Muscle of leg (tissue), 11 donors: ENCODE results near the gene KIF16B. TPM values are rescaled to one million over a fixed set of nuclear protein-coding genes. Genes with fewer than 3 reads are reported as not detected.

Experiments
- DNase-seq: peaks from one replicate; pipeline ENCODE4 v3.0.0; 2013
- H3K27ac ChIP-seq: one replicate; pipeline ENCODE4 v1.5.1; 2013; ENCODE audit warnings: mild to moderate bottlenecking, low read length, control low read depth
- H3K27me3 ChIP-seq: one replicate; pipeline ENCODE4 v1.6.1; 2013; ENCODE audit warnings: low read length; ENCODE audit not compliant: control insufficient read depth, insufficient read depth
- H3K36me3 ChIP-seq: one replicate; pipeline ENCODE4 v1.6.1; 2013; ENCODE audit warnings: low read length; ENCODE audit not compliant: control insufficient read depth, insufficient read depth
- H3K4me1 ChIP-seq: one replicate; pipeline ENCODE4 v1.6.1; 2013; ENCODE audit warnings: low read length; ENCODE audit not compliant: control insufficient read depth, insufficient read depth
- H3K4me3 ChIP-seq: one replicate; pipeline ENCODE4 v1.5.1; 2013; ENCODE audit warnings: low read length, control low read depth
- H3K9me3 ChIP-seq: replicated peaks from 2 replicates; pipeline ENCODE4 v1.6.1; 2013; ENCODE audit warnings: low read depth, low read length; ENCODE audit not compliant: control insufficient read depth
- WGBS: methylation state at CpG from one replicate; pipeline ENCODE4 v1.1.5; 2013; ENCODE audit warnings: missing lambda C conversion rate; ENCODE audit not compliant: insufficient coverage; 5-methylcytosine and 5-hydroxymethylcytosine counted together
- polyA plus RNA-seq, 8 donors: library from polyadenylated mRNA; unstranded; fragments of 120-200 nt; gene quantifications; one replicate each; pipeline versions ENCODE4 v1.2.1 to v1.2.3, GENCODE V29; 2013; ENCODE audit warnings: inconsistent platforms in 1 of 8, low replicate concordance in 1 of 8; ENCODE audit not compliant: insufficient read length in 8 of 8, insufficient read depth in 1 of 8
- total RNA-seq: library from RNA; stranded (reverse); fragments of 120-200 nt; gene quantifications from one replicate; pipeline ENCODE4 v1.2.4, GENCODE V29; 2013

KIF16B gene
- total and polyA plus RNA-seq, 9 donors, result 17.2 to 30.3 (median 24.7) TPM

DNA sequence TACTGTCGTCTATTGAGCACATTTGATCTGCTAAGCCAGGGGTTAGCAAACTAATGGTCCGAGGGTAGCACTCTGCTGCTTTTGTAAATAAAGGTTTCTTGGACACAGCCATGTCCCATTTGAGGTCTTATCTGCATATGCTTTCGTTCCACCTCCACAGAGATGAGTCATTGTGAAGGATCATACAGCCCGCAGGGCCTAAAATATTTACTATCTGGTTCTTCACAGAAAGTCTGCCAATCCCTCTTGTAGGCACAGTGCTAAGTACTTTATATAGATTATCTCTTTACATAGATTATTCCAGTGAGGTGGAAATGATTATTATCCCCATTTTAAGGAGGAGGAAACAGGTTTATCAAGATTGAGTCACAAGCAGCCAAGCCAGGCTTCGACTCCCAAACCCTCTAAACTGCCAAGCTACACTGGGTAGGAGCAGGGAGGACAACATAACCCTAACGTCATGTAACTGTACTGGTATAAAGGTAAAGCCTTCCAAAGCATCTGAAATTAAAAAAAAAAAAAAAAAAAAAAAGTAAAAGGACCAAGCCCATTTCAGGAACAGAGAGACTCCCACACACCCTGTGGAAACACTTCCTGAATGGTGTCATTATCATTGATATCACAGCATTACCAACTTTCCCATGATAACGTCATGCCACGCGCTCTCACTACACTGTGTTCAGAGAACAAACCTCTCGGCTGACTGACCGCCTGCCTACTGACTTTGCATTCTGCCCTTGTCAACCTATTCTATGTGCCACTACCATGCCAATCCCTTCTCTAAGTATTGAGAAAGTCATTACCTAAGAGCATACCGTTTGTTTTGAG is 101.0 kb downstream of the KIF16B start:
- Histone ChIP-seq H3K9me3 (no peaks in the 10 kb centered on the region), H3K4me1 (peaks cover 11% of the 10 kb centered on the region), H3K27ac (no peak overlapping the region), H3K27me3 (no peaks in the 10 kb centered on the region), H3K36me3 (no peaks in the 10 kb centered on the region), H3K4me3 (no peak overlapping the region)
- DNase-seq, result no peak
- WGBS, result 91% methylated on average over 7 of the region's 12 CpGs

DNA sequence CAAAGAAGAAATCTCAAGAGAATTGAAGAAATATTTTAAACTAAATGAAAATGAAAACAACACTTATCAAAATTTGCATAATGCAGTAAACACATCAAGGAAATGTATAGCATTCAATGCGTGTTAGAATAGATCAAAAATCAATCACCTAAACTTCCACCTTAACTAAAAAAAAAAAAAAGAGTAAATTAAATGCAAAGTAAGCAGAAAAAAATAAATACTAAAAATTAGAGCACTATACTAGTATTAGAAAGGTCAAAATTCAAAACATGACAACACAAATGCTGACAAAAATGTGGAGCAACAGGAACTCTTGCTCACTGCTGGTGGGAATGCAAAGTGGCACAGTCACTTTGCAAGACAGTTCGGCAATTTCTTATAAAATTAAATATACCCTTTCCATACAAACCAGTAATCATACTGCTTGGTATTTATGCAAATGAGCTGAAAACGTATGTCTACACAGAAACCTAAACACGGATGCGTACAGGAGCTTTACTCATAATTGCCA is 103.8 kb downstream of the KIF16B start:
- Histone ChIP-seq H3K36me3 (no peaks in the 10 kb centered on the region), H3K9me3 (no peaks in the 10 kb centered on the region), H3K27ac (no peak overlapping the region), H3K4me1 (peaks cover 6% of the 10 kb centered on the region), H3K27me3 (no peaks in the 10 kb centered on the region), H3K4me3 (no peak overlapping the region)
- WGBS, result 100% methylated on average over 1 of the region's 5 CpGs
- DNase-seq, result no peak

DNA sequence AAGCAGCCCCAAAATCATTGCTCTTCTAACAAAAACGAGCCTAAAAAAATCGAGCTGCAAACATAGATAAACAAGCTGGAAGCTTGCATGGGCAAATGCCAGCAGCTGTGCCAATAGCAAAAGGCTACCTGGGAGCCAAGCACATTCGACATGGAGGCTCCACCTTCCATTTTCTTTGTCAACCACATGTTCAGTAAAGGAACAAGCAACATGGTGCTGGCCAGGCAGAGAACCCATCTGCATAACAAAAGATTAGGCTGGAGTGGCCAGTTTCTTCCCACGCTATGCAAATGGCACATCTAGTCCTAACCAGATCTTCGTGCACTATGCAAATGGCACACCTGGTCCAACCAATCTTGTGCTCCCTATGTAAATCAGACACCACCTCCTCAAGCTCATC is 110.5 kb downstream of the KIF16B start:
- 95% methylated on average over 5 of the region's 5 CpGs for WGBS
- H3K27ac ChIP-seq, result no peak overlapping the region
- H3K36me3 ChIP-seq, result no peaks in the 10 kb centered on the region
- peaks cover 7% of the 10 kb centered on the region for H3K4me1 ChIP-seq
- H3K4me3 ChIP-seq, result no peak overlapping the region
- H3K9me3 ChIP-seq, result no peaks in the 10 kb centered on the region
- no peaks in the 10 kb centered on the region for H3K27me3 ChIP-seq
- DNase-seq, result no peak

DNA sequence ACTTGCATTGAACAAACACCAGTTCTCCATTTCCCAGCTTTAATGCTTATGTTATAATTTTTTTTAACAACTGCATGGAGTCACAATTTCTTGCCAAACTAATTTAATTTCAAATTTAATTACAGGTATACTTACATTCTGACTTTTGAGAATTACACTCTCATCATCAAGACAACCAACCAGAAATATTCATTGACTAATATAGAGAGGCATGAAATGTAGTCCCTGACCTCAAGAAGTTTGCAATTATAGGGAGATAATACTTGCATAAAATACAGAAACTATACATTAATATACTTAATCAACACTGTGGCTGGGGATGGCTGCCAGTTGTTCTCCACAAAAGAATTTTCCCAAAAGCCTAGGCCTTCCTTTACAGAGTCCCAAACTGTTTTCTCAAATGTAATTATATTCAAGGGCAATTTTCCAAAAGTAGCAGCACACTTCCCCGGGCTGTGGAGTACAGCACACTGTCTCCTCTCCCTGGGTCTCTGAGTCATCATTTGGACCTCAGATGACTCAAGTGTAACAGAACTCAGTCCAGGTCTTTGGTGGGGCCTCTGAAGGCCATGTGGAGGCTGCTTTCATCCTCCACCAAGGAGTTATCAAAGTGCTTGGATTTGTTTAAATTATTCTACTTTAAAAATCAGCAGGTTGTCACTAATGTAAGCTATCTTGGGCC is 114.1 kb downstream of the KIF16B start:
- peak; percentile 89 for DNase-seq
- no peaks in the 10 kb centered on the region for H3K36me3 ChIP-seq
- no peaks in the 10 kb centered on the region for H3K9me3 ChIP-seq
- H3K4me1 ChIP-seq, result peaks cover 11% of the 10 kb centered on the region
- 20% methylated on average over 1 of the region's 1 CpG for WGBS
- no peaks in the 10 kb centered on the region for H3K27me3 ChIP-seq
- H3K4me3 ChIP-seq, result no peak overlapping the region
- H3K27ac ChIP-seq, result no peak overlapping the region

DNA sequence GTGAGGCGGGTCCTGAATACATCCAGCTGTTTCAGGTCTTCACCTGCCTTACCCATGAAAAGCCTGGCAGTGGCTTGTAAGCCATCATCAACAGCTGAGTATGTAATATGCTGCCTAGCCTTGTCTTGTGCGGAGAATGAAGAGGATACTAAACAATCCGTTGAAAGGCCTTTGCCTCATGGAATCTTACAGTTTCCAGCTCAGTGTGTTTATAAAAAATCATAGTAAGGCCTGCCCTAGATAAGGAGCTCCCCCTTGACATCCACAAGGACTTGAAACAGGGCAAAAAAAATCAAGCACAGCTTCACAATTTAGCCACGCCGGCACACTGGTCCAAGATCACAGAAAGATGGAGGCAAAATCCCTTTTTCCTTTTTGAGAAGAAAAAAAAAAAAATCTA is 115.7 kb downstream of the KIF16B start:
- Histone ChIP-seq H3K27ac (no peak overlapping the region), H3K27me3 (no peaks in the 10 kb centered on the region), H3K36me3 (no peaks in the 10 kb centered on the region), H3K9me3 (no peaks in the 10 kb centered on the region), H3K4me3 (no peak overlapping the region), H3K4me1 (peaks cover 11% of the 10 kb centered on the region)
- WGBS, result 90% methylated on average over 2 of the region's 5 CpGs
- no peak for DNase-seq

DNA sequence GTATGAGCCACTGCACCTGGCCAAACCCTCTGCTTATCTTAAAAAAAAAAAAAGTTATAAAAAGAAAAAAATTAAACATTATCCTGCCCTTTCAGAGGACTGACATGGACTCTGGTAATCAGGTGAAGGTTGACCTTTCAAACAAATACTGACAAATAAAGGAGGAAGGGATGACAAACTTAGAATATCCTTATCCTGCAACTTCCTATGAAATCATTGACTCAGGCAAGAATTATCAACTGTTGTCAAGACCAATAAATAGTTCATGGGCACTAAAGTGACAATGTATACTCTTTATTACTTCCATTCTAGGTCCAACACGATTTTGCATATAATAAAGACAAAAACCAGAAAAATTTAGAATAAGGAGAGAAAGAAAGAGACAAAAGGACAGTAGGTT is 117.9 kb downstream of the KIF16B start:
- peaks cover 17% of the 10 kb centered on the region for H3K4me1 ChIP-seq
- no peak overlapping the region for H3K27ac ChIP-seq
- H3K9me3 ChIP-seq, result no peaks in the 10 kb centered on the region
- no peaks in the 10 kb centered on the region for H3K27me3 ChIP-seq
- no peak for DNase-seq
- no CpG with 5 or more reads among the region's 1 CpG for WGBS
- H3K4me3 ChIP-seq, result no peak overlapping the region
- H3K36me3 ChIP-seq, result no peaks in the 10 kb centered on the region

DNA sequence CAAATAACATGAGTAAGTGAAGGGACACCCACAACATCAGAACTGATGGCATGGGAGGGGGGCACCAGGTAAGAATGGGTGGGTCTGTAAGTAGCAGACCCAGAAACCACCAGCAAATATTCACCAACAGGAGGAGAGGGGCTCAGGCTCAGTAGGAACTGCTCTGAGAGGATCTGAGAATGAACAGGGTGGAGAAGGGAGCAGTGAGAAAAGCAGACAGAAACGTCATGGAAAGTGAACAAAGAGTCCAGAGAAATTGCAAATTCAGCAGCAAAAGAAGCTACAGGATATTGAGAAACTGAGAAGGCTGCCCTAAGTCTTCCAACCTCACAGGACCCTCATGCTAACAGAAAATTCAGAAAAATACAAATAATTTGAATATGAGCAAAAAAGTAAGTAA is 121.3 kb downstream of the KIF16B start:
- no peaks in the 10 kb centered on the region for H3K9me3 ChIP-seq
- peaks cover 6% of the 10 kb centered on the region for H3K4me1 ChIP-seq
- H3K4me3 ChIP-seq, result no peak overlapping the region
- 0% methylated on average over 1 of the region's 1 CpG for WGBS
- H3K36me3 ChIP-seq, result no peaks in the 10 kb centered on the region
- H3K27me3 ChIP-seq, result no peaks in the 10 kb centered on the region
- no peak overlapping the region for H3K27ac ChIP-seq
- DNase-seq, result peak; percentile 82

DNA sequence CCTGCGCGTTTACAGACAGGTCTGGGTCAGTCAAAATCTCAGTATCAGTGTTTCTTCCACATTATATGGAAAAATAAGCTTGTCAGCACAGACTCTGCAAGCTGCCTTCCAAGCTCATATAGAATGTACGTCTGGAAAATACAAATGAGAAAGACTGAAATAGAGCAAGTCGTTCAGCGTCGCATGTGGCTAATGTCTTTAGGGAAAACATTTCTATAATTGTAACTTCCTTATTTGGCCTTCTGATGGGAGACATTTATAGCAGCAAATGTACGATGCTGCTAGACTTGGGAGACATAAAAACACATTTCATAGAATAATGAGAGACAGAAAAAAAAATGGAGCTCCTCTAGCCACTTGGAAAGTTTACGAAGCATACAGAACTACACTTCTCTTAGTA is 122.2 kb downstream of the KIF16B start:
- no peaks in the 10 kb centered on the region for H3K36me3 ChIP-seq
- H3K27me3 ChIP-seq, result no peaks in the 10 kb centered on the region
- peak; percentile 67 for DNase-seq
- peaks cover 6% of the 10 kb centered on the region for H3K4me1 ChIP-seq
- H3K27ac ChIP-seq, result peak overlapping the region; percentile 22
- no peaks in the 10 kb centered on the region for H3K9me3 ChIP-seq
- H3K4me3 ChIP-seq, result no peak overlapping the region
- no CpG with 5 or more reads among the region's 8 CpGs for WGBS

DNA sequence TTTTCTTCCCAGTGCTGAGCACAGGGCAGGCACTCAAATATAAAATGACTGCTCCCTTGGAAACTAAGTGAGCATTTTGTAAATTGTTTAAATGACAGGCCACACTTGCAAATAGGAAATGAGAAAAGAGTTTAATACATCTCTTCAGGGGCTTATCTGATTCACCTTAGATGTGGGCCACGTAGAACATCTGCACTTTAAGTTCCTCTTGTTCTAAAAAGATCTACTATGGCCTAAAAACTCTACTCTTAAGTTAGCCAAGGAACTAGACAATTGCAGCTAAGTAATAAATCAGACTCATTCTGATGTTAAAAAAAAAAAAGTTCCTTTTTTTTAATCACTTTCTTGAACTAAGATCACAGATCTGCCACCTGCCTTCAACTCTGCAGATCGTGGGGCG is 126.3 kb downstream of the KIF16B start:
- no peak for DNase-seq
- whole genome bisulfite sequencing, result 60% methylated on average over 1 of the region's 3 CpGs
- Histone ChIP-seq H3K4me1 (peaks cover 15% of the 10 kb centered on the region), H3K4me3 (no peak overlapping the region), H3K9me3 (no peaks in the 10 kb centered on the region), H3K27me3 (no peaks in the 10 kb centered on the region), H3K27ac (no peak overlapping the region), H3K36me3 (no peaks in the 10 kb centered on the region)

DNA sequence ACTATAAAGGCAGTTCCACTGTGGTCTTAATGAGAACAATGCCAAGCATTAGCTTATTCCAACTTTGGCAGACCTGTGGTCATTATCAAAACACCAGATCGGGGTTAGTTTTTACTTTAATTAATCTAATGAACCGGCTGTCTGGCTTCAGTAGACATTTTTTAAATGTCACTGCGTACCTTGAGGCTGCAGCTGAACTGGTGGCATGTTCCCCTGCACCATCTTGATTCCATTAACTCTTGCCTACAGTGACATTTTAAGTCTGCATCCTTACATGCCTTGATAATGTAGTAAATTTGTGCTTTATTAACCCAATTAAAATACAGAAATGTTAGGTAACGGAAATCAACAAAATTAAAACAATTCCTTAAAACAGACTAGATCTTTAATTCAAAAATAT is 127.0 kb downstream of the KIF16B start:
- 100% methylated on average over 1 of the region's 4 CpGs for WGBS
- Histone ChIP-seq H3K4me3 (no peak overlapping the region), H3K36me3 (no peaks in the 10 kb centered on the region), H3K27ac (no peak overlapping the region), H3K9me3 (no peaks in the 10 kb centered on the region), H3K27me3 (no peaks in the 10 kb centered on the region), H3K4me1 (peaks cover 12% of the 10 kb centered on the region)
- no peak for DNase-seq
